NCI-H2196 (cell line): ENCODE measurements around the gene BLVRA.
"Not testable (repeated sequence)": the region's sequence is repeated elsewhere in the genome, so short reads cannot be mapped to it uniquely, and the experiment has no call there.

ENCODE experiments used
- DNase-seq: peaks from one replicate; lab custom pipeline; 2025; ENCODE audit not compliant: unreplicated experiment; lab: John Stamatoyannopoulos, UW

The BLVRA gene, protein sequence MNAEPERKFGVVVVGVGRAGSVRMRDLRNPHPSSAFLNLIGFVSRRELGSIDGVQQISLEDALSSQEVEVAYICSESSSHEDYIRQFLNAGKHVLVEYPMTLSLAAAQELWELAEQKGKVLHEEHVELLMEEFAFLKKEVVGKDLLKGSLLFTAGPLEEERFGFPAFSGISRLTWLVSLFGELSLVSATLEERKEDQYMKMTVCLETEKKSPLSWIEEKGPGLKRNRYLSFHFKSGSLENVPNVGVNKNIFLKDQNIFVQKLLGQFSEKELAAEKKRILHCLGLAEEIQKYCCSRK

DNA sequence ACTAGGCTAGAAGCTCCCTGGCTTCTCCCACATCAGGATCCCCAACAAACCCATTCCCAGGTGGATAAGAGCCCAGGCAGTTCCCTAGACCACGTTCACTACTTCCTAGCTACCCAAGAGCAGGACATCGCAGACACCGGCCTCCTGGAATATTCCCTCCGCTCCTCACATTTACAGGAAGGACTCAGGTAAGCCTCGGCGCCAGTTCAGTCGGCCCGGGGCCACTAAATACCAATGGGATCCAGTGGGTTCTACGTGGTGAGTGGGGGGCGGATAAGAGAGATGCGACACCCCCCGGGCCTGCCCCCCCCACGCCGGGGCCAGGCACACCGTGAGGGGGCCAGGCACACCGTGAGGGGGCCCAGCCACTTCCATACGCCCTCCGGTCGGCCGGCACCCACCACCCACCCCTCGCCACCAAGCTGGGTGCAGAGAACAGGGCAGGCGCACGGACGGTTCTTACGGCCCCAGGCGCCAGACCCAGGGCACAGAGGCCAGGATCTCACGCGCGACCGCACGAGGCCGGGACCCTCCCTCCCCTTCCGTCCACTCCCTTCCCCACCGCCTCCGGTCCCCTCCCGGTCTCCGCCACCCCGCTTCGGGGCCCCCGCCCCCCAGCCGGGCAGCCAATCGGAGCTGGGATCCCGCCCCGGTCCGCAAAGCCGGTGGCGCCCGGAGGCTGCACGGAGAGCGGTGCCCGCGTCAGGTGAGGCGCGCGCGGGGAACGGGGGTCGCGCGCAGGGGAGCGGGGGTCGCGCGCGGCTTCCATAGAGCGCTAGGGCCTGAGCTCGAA lies at the start of gene BLVRA:
BLVRA (plus strand) TSS at position 652 of the 793 bp plus-strand sequence. CDS start 12,479 bp downstream, outside the sequence.
- peak; percentile 20 for DNase-seq

DNA sequence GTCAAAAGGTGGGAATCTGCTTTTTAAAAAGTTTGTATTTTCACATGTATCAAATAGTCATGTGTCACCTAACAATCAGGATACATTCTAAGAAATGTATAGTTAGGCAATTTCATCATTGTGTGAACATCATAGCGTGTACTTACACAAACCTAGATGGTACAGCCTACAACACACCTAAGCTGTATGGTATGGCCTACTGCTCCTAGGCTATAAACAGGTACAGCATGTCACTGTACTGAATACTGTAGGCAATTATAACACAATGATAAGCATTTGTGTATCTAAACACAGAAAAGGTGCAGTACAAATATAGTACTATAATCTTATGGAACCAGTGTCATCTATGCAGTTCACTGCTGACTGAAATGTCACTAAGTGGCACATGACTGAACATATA lies 47.0 kb upstream of the BLVRA start:
- no peak for DNase-seq

DNA sequence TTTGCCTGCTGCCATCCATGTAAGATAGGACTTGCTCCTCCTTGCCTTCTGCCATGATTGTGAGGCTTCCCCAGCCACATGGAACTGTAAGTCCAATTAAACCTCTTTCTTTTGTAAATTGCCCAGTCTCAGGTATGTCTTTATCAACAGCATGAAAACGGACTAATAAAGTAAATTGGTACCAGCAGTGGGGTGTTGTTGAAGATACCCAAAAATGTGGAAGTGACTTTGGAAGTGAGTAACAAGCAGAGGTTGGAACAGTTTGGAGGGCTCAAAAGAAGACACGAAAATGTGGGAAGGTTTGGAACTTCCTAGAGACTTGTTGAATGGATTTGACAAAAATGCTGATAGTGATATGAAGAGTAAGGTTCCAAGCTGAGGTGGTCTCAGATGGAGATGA lies 42.5 kb upstream of the BLVRA start:
- DNase-seq = not testable (repeated sequence)

DNA sequence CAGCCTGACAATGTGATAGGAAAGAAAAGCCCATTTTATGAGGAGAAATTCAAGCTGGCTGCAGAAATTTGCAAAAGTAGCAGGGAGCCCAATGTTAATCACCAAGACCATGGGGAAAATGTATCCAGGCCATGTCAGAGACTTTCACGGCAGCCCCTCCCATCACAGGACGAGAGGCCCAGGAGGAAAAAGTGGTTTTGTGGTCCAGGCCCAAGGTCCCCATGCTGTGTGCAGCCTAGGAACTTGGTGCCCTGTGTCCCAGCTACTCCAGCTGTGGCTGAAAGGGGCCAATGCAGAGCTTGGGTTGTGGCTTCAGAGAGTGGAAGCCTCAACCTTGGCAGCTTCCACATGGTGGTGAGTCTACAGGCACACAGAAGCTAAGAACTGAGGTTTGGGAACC lies 41.9 kb upstream of the BLVRA start:
- no peak for DNase-seq

DNA sequence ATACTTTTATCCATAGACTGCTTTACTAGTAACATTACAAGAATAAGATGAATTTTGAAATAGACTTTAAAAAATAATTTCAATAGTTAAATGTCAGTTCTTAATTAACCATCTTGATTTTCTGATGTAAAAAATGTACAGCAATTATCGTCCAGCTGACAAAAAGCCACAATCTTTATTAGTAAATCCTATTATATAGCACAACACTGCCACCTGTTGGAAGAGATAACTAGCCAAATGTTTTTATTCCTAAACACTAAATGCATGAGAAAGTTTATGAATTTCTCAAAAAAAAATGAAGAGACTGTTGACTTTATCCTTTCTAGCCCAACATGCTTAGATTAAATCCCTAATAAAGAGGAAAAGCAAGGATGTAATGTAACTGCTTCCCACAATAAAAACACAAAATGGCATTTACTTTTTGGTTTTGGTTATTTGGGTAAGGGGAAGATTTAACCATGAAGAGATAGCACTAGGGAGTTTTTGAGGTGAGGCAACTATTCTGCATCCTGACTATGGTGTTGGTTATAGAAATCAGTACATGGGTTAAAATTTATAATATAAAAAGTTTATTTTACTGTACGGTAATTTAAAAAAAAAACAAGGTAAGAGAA lies 37.2 kb upstream of the BLVRA start:
- peak; percentile 64 for DNase-seq

DNA sequence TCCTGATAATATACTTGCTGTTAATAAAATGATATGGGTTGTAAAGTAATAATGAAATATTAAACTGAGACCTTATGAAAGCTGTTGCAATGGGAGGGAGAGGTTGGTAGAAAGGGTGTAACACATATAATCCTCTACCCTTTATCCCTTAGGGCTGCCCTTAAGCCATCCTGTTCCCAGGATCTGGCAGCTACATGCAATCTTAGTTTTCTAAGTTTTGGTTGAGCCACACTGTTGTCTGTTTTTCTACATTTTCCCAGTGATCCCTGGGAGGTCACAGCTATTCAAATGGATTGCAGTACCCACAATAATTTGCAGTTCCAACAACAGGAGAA lies 35.5 kb upstream of the BLVRA start:
- no peak for DNase-seq

DNA sequence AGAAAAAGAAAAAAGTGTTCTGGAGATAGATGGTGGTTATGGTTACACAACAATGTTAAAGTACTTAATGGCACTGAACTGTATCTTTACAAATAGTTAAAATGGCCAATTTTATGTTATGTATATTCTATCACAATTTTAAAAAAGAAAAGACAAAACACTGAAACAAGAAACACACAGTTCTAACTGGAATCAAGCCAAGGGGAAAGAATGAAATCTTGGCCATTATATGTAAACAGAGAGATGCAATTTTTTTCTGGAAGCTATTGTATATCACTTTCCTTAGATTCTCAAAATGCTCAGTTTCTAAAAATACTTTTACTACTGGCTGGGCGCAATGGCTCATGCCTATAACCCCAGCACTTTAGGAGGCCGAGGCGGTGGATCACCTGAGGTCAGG lies 33.2 kb upstream of the BLVRA start:
- no peak for DNase-seq

DNA sequence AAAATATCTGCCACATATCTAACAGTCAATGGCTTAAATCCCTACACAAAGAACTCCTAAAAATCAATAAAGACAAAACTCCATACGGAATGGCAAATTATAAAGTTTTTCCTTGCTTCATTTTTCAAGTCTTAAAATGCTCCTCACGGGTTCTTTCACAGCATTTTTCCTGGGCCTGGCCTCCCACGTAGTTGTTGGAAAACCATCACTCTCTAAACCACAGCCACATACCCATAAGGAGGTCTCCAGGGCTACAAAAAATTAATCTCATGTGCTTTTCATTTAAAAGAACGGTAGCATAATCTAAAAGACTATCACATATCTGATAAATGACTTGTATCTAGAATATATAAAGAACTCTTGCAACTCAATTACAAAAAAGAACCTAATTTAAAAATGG lies 32.0 kb upstream of the BLVRA start:
- DNase-seq = no peak

DNA sequence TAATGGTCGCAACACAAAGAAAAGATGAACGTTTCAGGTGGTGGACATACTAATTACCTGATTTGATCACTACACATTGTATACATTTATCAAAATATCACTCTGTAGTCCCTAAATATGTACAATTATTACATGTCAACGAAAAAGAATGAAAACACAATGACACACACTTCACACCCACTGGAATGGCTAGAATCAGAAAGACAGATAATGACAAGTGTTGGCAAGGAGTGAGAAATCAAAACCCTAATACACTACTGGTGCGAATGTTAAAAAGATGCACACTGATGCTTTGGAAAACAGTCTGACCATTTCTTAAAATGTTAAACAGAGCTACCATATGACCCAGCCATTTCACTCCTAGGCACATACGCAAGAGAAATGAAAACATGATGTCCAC lies 31.5 kb upstream of the BLVRA start:
- DNase-seq = no peak

DNA sequence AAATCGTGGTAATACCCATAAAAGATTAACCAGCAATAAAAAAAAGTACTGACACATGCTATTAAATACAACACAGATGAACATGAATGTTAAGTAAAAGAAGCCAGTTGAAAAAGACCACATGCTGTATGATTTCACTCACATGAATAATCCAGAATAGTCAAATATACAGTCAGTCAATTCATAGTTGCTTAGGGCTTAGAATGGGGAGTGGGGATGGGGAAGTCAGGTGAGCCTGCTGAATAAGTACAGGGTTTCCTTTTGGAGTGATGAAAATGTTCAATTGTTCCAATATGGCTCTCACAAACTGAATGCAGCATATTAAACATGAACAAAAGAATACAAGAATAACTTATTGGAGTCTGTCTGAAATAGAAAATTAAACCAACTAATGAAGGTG lies 31.0 kb upstream of the BLVRA start:
- no peak for DNase-seq

DNA sequence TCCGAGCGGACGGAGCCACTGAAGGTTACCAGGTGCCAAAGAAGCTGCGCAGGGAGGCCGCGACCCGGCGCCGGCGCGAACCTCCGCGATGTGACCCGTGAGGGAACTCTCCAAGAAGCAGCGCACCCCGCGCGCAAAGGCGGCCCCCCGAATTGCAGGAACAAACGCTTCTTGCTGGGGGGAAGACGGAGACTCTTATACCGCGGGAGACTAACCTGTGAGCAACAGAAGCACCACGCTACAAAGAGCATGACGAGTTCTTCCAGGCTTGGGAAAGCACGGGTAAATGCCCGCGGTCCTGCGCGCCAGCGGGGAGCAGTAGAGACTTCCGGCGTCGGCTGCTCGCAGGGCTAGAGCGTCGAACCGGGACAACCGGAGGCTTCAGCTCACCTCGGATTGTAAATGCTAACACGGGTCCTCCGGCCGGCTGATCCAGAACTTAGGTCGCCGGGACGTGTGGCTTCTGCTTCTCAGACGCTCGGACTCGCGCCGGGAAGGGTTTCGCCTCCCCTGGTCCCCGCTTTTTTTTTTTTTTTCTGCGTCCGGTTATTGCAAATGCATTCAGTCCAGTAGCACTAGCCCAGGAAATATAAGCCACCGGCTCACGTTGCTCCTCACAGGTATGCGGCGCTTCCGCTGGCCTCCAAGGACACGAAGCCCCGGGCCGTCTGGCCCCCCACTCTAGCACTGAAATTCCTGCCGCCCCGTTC lies 29.1 kb upstream of the BLVRA start, which contains the start of gene COA1:
COA1 (minus strand) TSS at position 310 of the 710 bp plus-strand sequence. CDS start 80,909 bp downstream, outside the sequence.
- peak; percentile 88 for DNase-seq

DNA sequence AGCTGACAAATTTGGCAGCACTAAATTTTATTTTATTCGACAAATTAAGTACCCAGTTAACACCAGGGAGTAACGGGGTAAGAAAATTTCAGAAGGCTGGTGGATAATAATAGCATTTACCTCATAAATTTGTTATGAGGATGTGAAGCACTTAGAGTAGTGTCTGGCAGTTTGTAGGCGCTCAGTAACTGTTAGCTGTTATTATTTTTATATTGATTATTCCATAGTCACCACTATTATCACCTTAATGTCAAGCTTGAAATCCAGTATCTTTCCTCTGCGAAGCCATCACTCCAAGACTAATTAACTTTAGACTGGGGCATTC lies 28.6 kb upstream of the BLVRA start:
- no peak for DNase-seq

DNA sequence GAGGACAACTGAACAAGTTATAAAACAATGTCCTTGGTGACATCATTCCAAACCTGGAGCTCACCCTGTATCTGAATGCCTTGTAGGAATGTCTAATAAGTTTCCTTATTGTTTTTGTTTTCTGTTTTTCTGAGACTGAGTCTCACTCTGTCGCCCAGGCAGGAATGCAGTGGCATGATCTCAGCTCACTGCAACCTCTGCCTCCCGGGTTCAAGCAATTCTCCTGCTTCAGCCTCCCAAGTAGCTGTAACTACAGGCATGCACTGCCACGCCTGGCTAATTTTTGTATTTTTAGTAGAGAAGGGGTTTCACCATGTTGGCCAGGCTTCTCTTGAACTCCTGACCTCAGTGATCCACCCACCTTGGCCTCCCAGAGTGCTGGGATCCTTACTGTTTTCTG lies 27.0 kb upstream of the BLVRA start:
- not testable (repeated sequence) for DNase-seq

DNA sequence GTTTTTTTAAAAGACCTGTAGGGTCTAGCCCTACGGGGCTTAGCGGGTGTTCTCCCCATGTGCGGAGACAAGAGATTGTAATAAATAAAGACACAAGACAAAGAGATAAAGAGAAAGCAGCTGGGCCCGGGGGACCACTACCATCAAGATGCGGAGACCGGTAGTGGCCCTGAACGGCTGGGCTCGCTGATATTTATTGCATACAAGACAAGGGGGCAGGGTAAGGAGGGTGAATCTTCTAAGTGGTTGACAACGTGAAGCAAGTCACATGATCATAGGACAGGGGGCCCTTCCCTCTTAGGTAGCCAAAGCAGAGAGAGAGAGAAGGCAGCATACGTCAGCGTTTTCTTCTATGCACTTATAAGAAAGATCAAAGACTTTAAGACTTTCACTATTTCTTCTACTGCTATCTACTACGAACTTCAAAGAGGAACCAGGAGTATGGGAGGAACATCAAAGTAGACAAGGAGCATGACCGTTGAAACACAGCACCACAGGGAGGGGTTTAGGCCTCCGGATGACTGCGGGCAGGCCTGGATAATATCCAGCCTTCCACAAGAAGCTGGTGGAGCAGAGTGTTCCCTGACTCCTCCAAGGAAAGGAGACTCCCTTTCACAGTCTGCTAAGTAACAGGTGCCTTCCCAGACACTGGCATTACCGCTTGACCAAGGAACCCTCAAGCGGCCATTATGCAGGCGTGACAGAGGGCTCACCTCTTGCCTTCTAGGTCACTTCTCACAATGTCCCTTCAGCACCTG lies 23.7 kb upstream of the BLVRA start:
- not testable (repeated sequence) for DNase-seq

DNA sequence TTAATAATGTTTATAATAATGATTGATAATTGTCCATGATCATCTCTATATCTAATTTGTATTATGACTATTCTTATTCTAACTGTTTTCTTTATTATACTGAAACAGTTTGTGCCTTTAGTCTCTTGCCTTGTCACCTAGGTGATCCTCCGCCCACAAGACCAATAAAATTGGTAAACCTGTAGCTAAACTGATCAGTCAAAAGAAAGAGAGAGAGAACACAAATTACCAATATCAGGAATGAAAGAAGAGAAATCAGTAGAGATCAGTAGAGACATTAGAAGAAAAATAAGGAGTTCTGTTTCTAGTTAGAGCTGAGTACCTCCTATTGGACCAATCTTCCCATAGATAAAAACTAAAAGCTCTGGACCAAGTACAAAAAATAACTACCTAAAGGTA lies 23.1 kb upstream of the BLVRA start:
- DNase-seq = no peak

DNA sequence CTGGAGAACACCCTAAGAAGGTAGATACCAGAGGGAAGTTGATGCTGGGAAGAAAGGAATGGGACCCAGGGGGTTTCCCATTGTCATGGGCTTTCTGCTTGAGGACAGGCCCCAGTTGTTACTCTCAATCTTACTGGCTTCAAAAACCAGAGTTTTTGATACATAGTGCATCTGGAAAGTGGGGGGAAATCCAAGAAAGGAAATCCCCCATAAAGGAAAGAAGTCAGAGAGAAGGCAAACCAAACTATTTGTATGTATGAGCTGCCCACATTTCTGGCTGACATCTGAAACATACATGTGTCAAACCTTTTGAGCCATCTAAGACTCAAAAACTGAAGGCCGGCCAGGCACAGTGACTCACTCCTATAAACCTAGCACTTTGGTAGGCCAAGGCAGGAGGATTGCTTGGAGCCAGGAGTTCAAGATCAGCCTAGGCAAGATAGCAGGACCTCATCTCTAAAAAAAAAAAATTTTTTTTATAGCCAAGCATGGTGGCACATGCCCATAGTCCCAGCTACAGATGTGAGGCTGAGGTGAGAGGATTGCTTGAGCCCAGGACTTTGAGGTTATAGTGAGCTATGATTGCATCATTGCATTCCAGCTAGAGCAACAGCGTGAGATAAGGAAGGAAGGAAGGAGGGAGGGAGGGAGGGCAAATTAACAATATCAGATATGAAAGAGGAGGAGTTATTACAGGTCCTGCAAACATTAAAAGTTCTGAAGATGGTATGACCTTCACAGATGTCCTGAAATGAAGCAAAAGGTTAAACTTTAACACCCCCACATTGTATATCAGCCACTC lies 22.5 kb upstream of the BLVRA start:
- DNase-seq = no peak

DNA sequence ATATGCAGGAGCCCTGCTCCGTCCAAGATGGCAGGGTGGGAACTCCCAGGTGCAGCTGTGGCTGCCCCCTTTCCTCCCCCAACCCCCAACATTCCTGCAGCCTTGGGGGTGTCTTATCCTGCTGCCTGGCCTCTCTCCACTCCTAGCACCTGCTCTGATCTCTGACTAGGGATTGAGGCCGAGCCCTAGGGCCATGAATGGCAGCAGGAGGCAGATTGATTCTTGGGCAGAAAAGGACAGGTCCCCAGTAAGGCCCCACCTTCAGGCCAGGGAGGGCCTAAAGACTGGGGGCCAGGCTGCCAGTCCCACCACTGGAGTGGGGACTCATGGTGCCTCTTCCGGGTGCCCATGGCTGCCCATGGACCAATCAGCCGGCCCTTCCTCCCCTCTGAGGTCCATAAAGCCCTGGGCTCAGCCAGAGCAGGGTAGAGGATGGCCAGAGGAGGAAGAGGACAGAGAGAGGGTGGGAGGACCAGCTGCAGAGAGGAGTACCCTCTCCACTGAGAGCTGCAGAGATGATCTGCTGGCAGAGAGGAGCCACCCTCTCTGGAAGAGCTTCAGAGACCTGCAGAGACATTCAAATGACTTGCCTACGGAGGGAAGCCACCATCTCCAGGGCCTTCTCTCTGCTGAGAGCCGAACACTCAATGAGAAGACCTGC lies 20.9 kb upstream of the BLVRA start:
- no peak for DNase-seq

DNA sequence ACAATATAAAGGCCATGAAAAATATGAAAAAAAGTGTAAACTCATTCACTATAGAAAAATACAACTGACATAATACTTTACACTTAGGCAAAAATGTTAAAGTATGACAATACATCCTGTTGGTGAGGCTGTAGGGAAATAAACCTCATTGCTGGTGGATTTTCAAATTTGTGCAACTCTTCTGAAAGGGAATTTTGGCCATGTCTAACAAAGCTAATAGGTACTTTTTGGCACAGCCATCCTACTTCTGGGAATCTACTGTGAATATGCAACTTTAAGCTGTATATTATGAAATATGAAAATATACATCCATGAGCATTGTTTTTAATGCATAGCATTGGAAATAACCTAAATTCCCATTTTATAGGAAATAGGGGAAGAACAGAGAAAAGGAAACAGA lies 15.8 kb upstream of the BLVRA start:
- DNase-seq = no peak

DNA sequence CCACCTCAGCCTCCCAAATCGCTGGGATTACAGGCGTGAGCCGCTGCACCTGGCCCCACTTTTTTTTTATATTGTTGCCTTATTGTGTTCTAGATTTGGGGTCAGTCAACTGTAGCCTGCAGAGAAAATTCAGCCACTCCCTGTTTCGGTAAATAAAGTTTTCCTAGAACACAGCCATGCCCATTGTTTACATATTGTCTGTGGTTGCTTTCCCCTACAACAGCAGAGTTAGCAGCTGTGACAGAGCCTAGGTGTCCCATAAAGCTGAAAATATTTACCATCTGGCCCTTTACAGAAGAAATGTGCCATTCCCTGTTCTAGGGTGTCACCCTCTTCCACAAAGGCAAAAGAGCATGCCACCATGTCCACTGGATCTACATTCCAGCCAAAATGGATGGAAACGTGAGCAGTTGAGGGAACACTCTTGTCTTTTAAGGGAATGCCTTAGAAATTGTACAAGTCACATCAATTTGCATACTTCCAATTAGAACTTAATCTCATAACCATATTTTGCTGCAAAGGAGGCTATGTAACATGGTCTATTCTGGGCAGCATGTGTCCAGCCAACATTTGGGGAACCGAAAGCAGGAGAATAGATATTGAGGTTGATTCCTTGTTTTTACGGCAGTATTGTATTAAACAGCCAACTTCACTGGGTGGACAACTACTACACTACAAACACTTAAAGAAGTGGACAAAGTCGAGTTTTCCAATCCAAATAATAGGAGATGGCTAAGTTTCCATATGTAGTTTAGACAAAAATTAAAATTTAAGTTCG lies 11.0 kb upstream of the BLVRA start:
- DNase-seq = no peak
